Activated B cell treated with CpG ODN at 0.5 μM for 24 hours (primary cell): ENCODE data around the gene ID1. TPM values are rescaled to one million over a fixed set of nuclear protein-coding genes. Genes with fewer than 3 reads are reported as not detected.
A peak's percentile ranks its signal among the peaks of the same experiment; 100 is the strongest.

ENCODE experiments used
- ATAC-seq: fragments of 200-7000 bp; cut with Tn5 transposase; one replicate; pipeline ENCODE4 v1.10.0; 2021; ENCODE audit warnings: low read depth, mild to moderate bottlenecking, moderate library complexity
- CTCF ChIA-PET: fragments of 350-600 bp; sonication (Branson Sonifier 250); formaldehyde crosslinking; loops from one replicate; lab custom pipeline; 2021; ENCODE audit warnings: antibody characterized with exemption; lab: Charles Lee
- POLR2A ChIA-PET: fragments of 350-600 bp; sonication (Branson Sonifier 250); formaldehyde crosslinking; loops from one replicate; lab custom pipeline; 2021; ENCODE audit warnings: antibody characterized with exemption; lab: Charles Lee
- DNase-seq: peaks from one replicate; pipeline ENCODE4 v3.0.0; 2022
- H3K27ac Mint-ChIP-seq: one replicate; pipeline ENCODE4 v1.8.0; 2020; ENCODE audit warnings: mixed read lengths
- H3K27me3 Mint-ChIP-seq: one replicate; pipeline ENCODE4 v1.8.0; 2021; ENCODE audit warnings: mixed read lengths
- H3K36me3 Mint-ChIP-seq: one replicate; pipeline ENCODE4 v1.8.0; 2021; ENCODE audit warnings: low read depth, mixed read lengths
- H3K4me1 Mint-ChIP-seq: one replicate; pipeline ENCODE4 v1.8.0; 2021; ENCODE audit warnings: mixed read lengths
- H3K4me3 Mint-ChIP-seq: one replicate; pipeline ENCODE4 v1.8.0; 2020; ENCODE audit warnings: mild to moderate bottlenecking, mixed read lengths
- H3K9me3 Mint-ChIP-seq: one replicate; pipeline ENCODE4 v1.8.0; 2020; ENCODE audit warnings: mixed read lengths
- CTCF ChIP-seq: fragments of 200-600 bp; IDR thresholded peaks from one replicate; pipeline ENCODE4 v1.8.0; 2022; ENCODE audit warnings: antibody characterized with exemption, mild to moderate bottlenecking
- intact Hi-C: fragments of 100-400 bp; cut with micrococcal nuclease; formaldehyde crosslinking; loops from one replicate; pipeline ENCODE4 v1.15.1; 2024
- total RNA-seq: library from RNA; stranded (reverse); gene quantifications from 2 replicates; pipeline ENCODE4 v1.2.3, GENCODE V29; 2022

ID1 gene
- total RNA-seq, 1 donor from 2014 or later: 0.60 TPM

DNA sequence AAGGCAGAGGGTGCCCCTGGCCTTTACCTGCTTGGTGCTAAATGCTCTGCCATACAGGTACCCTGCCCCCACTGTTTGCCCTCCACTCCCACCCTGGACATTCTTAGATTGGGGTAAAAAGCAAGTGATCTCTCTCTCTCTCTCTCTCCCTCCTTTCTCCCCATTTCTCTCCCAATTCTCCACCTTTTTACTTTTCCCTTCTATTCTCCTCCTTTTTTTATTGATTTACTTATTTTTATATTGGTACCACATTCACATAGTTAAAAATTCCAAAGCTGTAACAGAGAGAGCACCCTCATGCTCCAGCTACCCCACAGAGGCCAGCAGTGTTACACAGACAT is 37.7 kb upstream of the ID1 start:
- intact Hi-C loops: no loop called here
- no peaks in the 10 kb centered on the region for H3K27me3 Mint-ChIP-seq
- H3K4me1 Mint-ChIP-seq: peaks cover 8% of the 10 kb centered on the region
- CTCF ChIA-PET: interaction anchor here (0.8 to 10.4 kb wide), 4 partner anchors 9 to 45 kb away, joined by 3 to 174 read pairs (median 4); partner anchors contain the start of gene ID1
- no peak for TF ChIP-seq CTCF
- H3K36me3 Mint-ChIP-seq: peaks cover 44% of the 10 kb centered on the region
- no peak for DNase-seq
- no peak overlapping the region for H3K4me3 Mint-ChIP-seq
- no peak overlapping the region for H3K27ac Mint-ChIP-seq
- no peak for ATAC-seq
- no peaks in the 10 kb centered on the region for H3K9me3 Mint-ChIP-seq
- POLR2A ChIA-PET: interaction anchor here (0.6 to 1.0 kb wide), 3 partner anchors 17 to 45 kb away, joined by 4 to 5 read pairs (median 4); no protein-coding TSS in a partner anchor

DNA sequence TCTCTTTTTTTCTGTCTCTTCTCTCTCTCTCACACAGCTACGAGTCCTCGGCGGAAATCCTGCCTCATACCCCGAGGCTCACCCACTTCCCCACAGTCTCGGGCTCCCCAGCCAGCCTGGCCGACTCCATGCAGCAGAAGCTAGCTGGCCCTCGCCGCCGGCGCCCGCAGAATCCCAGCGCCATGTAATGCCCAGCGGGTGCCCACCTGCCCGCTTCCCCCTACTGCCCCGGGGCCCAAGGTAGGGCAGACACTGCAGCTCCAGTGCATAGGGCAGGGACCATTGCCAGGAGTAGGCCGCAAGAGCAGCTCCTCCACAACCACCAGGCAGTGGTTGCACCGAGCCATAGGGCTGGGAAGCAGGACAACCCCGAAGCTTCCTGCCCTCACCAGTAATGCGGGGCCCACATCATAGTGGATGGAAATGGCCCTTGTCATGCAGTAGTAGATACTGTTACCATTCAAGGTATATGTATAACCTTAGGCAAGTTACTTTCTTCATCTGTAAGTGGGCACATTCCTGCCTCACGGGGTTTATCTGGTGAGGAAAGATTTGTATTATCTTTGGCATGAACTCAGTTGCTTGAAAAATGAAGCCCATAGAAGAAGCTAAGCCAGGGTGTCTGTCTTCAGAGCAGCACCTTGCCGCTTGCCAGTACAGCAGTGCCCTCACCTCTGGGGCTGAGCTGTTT is 36.9 kb upstream of the ID1 start:
- intact Hi-C loops: no loop called here
- H3K36me3 Mint-ChIP-seq: peaks cover 37% of the 10 kb centered on the region
- H3K27ac Mint-ChIP-seq: no peak overlapping the region
- POLR2A ChIA-PET: interaction anchor here (0.6 to 2.6 kb wide), 3 partner anchors 44 to 46 kb away, joined by 5 to 14 read pairs (median 9); no protein-coding TSS in a partner anchor
- DNase-seq (no peak), ATAC-seq (no peak)
- no peaks in the 10 kb centered on the region for H3K27me3 Mint-ChIP-seq
- TF ChIP-seq CTCF: no peak
- H3K9me3 Mint-ChIP-seq: no peaks in the 10 kb centered on the region
- H3K4me1 Mint-ChIP-seq: peaks cover 12% of the 10 kb centered on the region
- no peak overlapping the region for H3K4me3 Mint-ChIP-seq
- CTCF ChIA-PET: interaction anchor here (0.9 to 10.4 kb wide), 5 partner anchors 8 to 44 kb away, joined by 3 to 174 read pairs (median 7); no protein-coding TSS in a partner anchor

- no peak for ATAC-seq
- DNase-seq: no peak
- Mint-ChIP-seq H3K4me3 (no peak overlapping the region), H3K9me3 (no peaks in the 10 kb centered on the region), H3K4me1 (peaks cover 18% of the 10 kb centered on the region), H3K27me3 (no peaks in the 10 kb centered on the region), H3K36me3 (peaks cover 37% of the 10 kb centered on the region), H3K27ac (no peak overlapping the region)
- ChIA-PET POLR2A (interaction anchor here (0.6 to 2.6 kb wide), 2 partner anchors 43 to 45 kb away, joined by 9 to 14 read pairs; no protein-coding TSS in a partner anchor), CTCF (interaction anchor here (0.9 to 10.4 kb wide), 8 partner anchors 8 to 57 kb away, joined by 3 to 174 read pairs (median 6); no protein-coding TSS in a partner anchor)
- no peak for TF ChIP-seq CTCF
- intact Hi-C loops: loop anchor here (1.0 kb wide), 2 partner anchors 8 to 45 kb away; no protein-coding TSS in a partner anchor
Observed at GRCh38 chr20:31568773-31569162, 36.3 kb upstream of the ID1 start.

GRCh38 chr20:31569163-31570020 is 35.7 kb upstream of the ID1 start:
- peak; percentile 65 for DNase-seq
- ChIA-PET CTCF (interaction anchor here (0.6 to 10.4 kb wide), 17 partner anchors 8 to 727 kb away, joined by 3 to 174 read pairs (median 5); partner anchors contain the start of gene ID1), POLR2A (interaction anchor here (0.5 to 2.6 kb wide), 4 partner anchors 12 to 65 kb away, joined by 3 to 14 read pairs (median 4); partner anchors contain the start of gene ID1)
- Mint-ChIP-seq H3K4me3 (no peak overlapping the region), H3K9me3 (no peaks in the 10 kb centered on the region), H3K36me3 (peaks cover 31% of the 10 kb centered on the region), H3K27ac (no peak overlapping the region), H3K27me3 (no peaks in the 10 kb centered on the region), H3K4me1 (peaks cover 22% of the 10 kb centered on the region)
- peak; percentile 65 for TF ChIP-seq CTCF
- ATAC-seq: peak; percentile 32
- intact Hi-C loops: loop anchor here (1.0 kb wide), 2 partner anchors 9 to 44 kb away; no protein-coding TSS in a partner anchor
